Airway epithelial cell (primary cell): ENCODE measurements around the gene TUFT1. TPM values are rescaled to one million over a fixed set of nuclear protein-coding genes. Genes with fewer than 3 reads are reported as not detected.

Source experiments
- total RNA-seq: library from RNA; depleted of rRNA; stranded (reverse); fragments of >200 nt; gene quantifications from 2 replicates; pipeline ENCODE4 v1.2.3, GENCODE V29; 2015

TUFT1 gene, protein sequence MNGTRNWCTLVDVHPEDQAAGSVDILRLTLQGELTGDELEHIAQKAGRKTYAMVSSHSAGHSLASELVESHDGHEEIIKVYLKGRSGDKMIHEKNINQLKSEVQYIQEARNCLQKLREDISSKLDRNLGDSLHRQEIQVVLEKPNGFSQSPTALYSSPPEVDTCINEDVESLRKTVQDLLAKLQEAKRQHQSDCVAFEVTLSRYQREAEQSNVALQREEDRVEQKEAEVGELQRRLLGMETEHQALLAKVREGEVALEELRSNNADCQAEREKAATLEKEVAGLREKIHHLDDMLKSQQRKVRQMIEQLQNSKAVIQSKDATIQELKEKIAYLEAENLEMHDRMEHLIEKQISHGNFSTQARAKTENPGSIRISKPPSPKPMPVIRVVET
- 21.4 and 25.4 TPM in 2 replicates for total RNA-seq

DNA sequence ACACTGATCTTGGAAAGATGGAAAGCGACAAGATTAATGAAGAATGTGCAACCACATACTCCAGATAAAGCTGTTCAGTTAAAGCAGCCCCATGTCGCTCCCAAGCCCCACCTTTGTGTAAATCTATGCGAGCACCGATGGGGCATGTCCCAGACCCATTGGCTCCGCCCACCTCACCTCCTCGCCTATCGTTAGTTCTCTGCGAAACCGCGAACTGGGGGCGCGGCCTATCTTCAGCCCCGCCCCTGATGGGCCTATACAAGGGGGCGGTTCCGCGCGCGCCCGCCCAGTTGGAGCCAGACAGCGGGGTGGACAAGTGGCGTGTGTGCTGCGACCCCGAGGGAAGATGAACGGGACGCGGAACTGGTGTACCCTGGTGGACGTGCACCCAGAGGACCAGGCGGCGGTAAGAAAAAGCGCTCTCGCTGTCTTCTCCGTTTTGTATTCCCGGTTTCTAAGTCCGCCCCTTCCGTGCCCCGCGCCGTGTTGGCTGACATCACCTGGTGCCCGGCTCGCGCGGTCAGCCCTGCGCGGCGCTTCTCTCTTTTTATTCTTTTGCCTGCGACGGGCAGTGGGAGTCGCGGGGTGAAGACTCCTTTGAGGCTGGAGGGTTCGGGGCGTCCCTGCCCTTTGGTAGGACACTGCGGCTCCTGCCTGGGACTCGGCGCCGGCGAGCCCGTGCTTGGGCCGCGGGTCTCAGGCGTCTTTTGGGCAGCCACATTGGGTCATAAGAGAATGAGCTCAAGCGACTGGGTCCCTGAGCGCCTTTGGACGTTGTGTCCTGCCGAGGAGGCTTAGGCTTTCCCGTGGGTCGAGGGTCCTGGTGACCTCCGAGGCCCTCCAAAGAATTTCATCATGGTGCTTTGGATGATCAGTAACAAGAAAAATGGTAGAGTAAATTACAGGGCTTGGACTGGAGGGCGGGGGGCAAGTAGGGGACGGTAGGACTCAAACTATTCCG, at the start of gene TUFT1:
TSS of gene TUFT1 (plus strand) at position 289 of the 961 bp plus-strand sequence. CDS start at position 347, 58 bp downstream.

DNA sequence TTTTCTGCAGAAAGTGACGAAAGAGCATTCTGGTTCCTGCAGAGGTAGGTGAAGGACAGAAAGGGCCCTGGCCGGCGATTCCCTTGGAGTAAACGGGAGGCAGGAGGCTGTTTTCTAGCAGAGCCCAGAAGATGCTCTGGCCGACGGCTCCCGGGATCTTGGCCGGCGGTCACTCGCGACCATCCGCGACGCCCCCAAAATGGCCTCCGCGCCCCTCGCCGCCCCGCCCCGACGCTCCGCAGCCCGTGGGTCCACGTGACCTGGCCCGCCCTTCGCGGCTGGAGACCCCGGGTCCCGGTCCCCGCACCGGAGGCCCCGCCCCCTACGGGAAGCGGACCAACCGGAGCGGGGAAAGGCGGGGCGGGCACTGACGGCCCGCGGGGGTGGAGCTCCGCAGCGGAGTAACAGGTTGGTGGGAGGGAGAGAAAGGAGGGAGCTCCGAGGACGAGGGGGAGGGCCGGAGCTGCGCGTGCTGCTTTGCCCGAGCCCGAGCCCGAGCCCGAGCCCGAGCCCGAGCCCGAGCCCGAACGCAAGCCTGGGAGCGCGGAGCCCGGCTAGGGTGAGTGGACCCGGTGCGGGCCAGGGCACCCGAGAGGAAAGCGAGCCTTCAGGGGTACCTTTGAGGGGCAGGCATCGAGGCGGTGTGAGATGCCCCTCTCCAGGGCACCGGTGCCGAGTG, 29.0 kb upstream of the TUFT1 start, which contains the start of gene CGN:
TSS of gene CGN (plus strand) at position 431 of the 679 bp plus-strand sequence. CDS start 7,133 bp downstream, outside the sequence.

DNA sequence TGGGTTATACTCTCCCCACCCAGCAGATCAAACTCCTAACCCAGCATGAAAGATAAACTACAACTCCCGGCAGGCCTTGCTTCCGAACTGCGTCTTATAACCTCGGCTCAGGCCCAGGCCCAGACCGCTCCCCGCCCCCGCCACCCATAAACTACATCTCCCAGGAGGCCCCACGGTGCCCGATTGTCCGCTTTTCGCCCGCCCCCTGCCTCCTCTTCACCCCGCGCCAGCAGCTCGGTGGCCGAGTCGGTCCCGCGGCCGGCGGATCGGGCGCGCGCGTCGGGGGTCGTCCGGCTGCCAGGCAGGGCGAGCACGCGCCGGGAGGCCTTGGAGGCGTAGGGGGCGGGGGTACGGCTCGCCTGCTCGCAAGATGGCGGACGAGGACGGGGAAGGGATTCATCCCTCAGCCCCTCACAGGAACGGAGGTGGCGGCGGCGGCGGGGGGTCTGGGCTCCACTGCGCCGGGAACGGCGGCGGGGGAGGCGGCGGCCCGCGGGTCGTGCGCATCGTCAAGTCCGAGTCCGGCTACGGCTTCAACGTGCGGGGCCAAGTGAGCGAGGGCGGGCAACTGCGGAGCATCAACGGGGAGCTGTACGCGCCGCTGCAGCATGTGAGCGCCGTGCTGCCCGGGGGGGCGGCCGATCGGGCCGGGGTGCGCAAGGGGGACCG, 71.9 kb downstream of the TUFT1 start, which contains the start of gene SNX27:
TSS of gene SNX27 (plus strand) at position 219 of the 669 bp plus-strand sequence. CDS start at position 371, 152 bp downstream.

Other genes starting within 250 kb of the TUFT1 start
- 31.4 and 43.4 TPM in 2 replicates for gene PI4KB, start 212.9 kb upstream of the TUFT1 start, total RNA-seq
- 34.1 and 40.9 TPM in 2 replicates for gene RFX5, start 193.1 kb upstream of the TUFT1 start, total RNA-seq
- 7.7 and 8.6 TPM in 2 replicates for gene SELENBP1, start 167.6 kb upstream of the TUFT1 start, total RNA-seq
- gene PSMB4, start 140.7 kb upstream of the TUFT1 start, total RNA-seq = 327 and 332 TPM in 2 replicates
- 11.3 and 14.7 TPM in 2 replicates for gene POGZ, start 80.8 kb upstream of the TUFT1 start, total RNA-seq
- 5.8 and 10.7 TPM in 2 replicates for gene CGN, start 28.9 kb upstream of the TUFT1 start, total RNA-seq
- 10.6 and 16.1 TPM in 2 replicates for gene SNX27, start 71.7 kb downstream of the TUFT1 start, total RNA-seq
- gene CELF3, start 176.5 kb downstream of the TUFT1 start, total RNA-seq = not detected in 2 replicates
- not detected in 2 replicates for gene RIIAD1, start 181.2 kb downstream of the TUFT1 start, total RNA-seq
- gene MRPL9, start 223.2 kb downstream of the TUFT1 start, total RNA-seq = 81.1 and 91.5 TPM in 2 replicates